HG03571 (cell line): ENCODE measurements around the gene HTN3.
A peak's percentile ranks its signal among the peaks of the same experiment; 100 is the strongest.
"Not testable (repeated sequence)": the region's sequence is repeated elsewhere in the genome, so short reads cannot be mapped to it uniquely, and the experiment has no call there.

ENCODE experiments used
- ATAC-seq: cut with Tn5 transposase; IDR thresholded peaks from one replicate; pipeline ENCODE4 v1.9.1; 2021; ENCODE audit not compliant: unreplicated experiment

Gene HTN3

GRCh38 chr4:70028159-70028558 lies at the start of gene HTN3:
TSS of gene HTN3 (plus strand) at chr4:70028459. CDS start at chr4:70030741, 2,282 bp downstream.
- not testable (repeated sequence) for ATAC-seq

DNA sequence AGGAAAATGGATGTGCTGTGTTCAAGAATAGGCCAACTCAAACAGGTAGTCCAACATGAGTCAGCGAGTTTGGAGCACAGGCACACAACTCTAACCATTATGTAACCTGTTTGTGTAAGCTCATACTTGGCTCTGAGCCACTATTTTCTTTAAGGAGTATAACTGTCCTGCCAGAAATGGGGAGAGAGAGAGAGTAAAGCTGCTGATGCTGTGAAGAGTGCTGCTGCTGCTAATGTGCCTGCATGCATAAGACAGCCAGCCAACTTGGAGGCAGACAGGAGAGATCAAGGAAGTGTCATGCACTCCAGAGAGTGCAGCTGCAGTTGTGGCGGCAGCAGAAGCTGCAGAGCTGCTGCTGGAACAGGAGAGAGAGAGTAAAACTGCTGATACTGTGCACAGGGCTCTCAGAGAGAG lies 44.2 kb upstream of the HTN3 start:
- no peak for ATAC-seq

DNA sequence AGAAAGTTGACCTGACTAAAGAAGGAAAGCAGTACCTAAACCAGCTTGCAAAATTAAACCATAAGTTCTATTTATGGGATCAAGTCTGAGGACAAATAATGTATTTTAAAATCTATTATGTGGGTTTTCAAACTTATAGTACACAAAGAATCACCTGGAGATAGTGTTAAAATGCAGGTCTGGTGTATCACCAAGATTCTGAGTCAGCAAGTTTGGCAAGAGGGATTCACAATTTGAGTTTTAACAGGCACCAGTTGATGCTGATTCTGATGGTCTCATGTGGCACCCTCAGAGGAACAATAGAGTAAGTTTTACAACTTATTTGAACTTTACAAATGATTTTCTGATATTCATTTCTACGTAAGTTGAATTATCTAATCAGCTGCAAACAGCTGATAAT lies 41.6 kb upstream of the HTN3 start:
- no peak for ATAC-seq

GRCh38 chr4:69991016-69991415 lies 37.2 kb upstream of the HTN3 start:
- no peak for ATAC-seq

DNA sequence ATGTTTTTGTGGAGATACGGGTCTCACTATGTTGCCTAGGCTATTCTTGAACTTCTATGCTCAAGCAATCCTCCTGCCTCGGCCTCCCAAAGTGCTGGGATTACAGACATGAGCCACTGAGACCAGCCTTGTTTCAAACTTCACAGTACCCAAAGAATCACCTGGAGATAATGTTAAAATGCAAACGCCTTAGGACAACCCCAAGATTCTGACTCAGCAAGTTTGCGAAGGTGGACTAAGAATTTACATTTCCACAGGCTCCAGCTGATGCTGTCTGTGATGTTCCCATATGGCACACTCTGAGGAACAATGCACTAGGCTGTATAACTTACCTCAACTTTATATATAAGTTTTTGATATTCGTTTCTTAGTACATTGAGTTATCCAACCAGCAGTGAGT lies 33.5 kb upstream of the HTN3 start:
- ATAC-seq: no peak

GRCh38 chr4:69995526-69996016 lies 32.7 kb upstream of the HTN3 start, which contains the start of gene STATH:
TSS of gene STATH (plus strand) at chr4:69995966. CDS start at chr4:69998438, 2,472 bp downstream.
- no peak for ATAC-seq

- ATAC-seq: no peak
Measured at GRCh38 chr4:69999420-69999819, 28.8 kb upstream of the HTN3 start.

- ATAC-seq: no peak
Measured at GRCh38 chr4:70000711-70001110, 27.5 kb upstream of the HTN3 start.

- ATAC-seq: no peak
Measured at GRCh38 chr4:70002507-70002906, 25.8 kb upstream of the HTN3 start.

DNA sequence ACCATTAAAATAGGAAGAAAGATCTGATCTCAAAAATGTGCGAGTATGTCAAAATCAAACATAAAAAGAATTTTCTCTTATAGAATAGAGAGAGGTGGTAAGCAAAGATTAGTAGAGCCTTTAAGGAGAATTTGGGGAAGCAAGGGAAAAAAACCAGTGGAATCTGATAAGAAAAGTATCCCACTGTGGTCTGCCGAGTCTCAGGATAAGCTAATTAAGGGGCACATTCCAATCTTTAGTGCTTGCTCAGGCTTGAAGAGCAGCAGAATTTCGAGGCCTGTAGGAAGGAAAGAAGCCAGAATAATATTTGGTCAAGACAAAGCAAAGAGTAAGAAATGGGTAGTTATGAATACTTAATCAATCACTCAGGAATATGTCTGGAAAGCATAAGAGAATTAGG lies 19.5 kb upstream of the HTN3 start:
- ATAC-seq: no peak

DNA sequence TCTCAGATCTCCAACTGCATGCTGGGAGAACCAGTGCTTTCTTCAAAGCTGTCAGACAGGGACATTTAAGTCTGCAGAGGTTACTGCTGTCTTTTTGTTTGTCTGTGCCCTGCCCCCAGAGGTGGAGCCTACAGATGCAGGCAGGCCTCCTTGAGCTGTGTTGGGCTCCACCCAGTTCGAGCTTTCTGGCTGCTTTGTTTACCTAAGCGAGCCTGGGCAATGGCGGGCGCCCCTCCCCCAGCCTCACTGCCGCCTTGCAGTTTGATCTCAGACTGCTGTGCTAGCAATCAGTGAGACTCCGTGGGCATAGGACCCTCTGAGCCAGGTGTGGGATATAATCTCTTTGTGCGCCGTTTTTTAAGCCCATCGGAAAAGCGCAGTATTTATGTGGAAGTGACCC lies 9.3 kb upstream of the HTN3 start:
- ATAC-seq: not testable (repeated sequence)

- ATAC-seq: no peak
Measured at GRCh38 chr4:70023218-70023617, 5.0 kb upstream of the HTN3 start.

- no peak for ATAC-seq
Measured at GRCh38 chr4:70027011-70027410, 1.2 kb upstream of the HTN3 start.

- not testable (repeated sequence) for ATAC-seq
Measured at GRCh38 chr4:70037559-70037958, 9.3 kb downstream of the HTN3 start.

DNA sequence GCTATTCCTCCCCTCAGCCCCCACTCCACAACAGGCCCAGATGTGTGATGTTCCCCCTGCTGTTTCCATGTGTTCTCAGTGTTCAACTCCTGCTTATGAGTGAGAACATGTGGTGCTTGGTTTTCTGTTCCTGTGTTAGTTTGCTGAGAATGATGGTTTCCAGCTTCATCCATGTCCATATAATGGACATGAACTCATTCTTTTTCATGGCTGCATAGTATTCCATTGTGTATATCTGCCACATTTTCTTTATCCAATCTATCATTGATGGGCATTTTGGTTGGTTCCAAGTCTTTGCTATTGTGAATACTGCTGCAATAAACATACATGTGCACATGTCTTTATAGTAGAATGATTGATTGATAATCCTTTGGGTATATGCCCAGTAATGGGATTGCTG lies 11.7 kb downstream of the HTN3 start:
- not testable (repeated sequence) for ATAC-seq

DNA sequence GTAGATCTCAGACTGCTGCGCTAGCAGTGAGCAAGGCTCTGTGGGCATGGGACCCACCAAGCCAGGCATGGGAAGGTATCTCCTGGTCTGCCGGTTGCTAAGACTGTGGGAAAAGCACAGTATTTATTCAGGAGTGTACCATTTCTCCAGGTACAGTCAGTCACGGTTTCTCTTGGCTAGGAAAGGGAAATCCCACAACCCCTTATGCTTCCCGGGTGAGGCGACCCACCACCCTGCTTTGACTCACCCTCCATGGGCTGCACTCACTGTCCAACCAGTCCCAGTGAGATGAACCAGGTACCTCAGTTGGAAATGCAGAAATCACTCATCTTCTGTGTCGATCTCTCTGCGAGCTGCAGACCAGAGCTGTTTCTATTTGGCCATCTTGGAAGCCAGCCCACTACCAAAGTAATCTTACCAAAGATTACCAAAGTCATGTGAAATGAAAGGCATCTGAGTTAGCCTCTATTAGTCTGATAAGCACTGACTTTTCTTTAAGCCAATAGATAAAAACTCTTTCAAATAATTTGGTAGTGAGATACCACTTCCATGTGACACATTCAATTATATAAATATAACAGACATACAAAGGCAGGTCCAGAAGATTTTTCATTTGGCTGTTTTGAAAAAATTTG lies 13.5 kb downstream of the HTN3 start:
- ATAC-seq: no peak

DNA sequence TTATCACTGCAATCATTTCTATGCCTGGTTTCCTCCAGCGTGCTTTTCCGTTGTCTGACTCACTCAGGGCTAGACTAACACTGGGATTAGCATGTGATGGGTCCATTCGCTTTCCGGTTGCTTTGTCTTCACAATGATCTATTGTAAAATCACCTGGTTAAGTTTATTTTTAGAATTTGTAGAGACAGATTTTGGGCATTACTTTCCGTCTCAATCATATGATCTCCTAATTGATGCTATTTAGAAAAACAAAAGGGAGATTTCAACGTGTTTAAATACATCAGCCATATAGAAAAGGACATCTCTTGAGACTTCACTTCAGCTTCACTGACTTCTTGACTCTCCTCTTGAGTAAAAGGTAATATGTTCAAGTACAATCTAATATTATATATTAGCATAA lies 21.9 kb downstream of the HTN3 start, which contains the start of gene HTN1:
HTN1 (plus strand) TSS at position 301 of the 400 bp plus-strand sequence. CDS start 2,639 bp downstream, outside the sequence.
- not testable (repeated sequence) for ATAC-seq

- ATAC-seq: not testable (repeated sequence)
Measured at GRCh38 chr4:70056534-70056933, 28.3 kb downstream of the HTN3 start.

DNA sequence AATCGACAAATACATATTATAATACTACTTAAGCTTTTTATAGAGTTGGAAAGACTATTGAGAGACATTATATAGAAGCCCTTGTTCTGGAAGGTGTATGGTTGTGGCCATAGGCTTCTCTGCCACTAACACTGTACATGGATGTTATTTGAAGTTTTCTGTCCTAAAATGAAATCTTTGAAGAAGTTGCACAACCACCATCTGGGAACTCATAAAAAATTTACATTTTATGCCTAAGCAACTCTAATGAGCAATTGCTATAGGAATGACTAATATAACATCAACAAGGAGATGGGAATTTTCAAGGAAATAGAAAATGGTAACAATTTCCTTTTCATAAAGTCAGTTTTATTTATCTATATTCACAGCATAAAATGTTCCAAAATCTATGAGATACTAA lies 29.4 kb downstream of the HTN3 start:
- ATAC-seq: no peak

DNA sequence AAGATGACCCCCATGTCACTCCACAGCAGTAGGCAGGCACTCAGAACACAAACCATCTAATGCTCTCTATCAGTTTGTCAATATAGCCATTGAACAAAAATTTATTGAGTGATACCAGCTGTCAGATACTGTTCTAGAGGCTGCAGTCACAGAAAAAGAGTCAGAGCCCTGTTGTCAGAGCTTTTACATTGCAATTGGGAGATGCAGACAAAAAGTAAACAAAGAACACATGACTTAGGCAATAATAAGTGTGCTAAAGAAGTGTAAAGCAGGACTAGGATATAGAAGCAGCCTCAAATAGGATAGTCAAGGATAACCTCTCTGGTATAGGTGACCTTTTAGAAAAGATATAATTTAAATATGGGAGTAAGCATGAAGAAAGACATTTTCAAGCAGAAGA lies 30.9 kb downstream of the HTN3 start:
- no peak for ATAC-seq

DNA sequence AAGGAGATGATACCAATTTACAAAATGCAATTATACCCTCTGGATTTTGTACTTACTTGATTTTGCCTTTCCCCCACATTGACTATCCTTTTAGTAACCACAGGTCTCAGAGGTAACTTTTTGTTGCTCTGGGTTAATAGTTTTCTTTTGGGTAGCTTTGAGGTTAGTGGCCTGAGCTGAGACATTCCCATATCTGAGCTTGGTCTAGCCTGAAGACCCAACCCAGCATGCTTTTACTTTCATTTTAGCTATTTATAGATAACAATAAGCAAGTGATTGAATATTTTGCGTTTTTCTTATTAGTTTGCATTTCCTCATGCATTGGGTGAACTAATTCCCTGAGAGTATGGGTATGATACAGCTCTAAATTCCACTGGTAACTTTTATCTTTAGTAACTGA lies 33.7 kb downstream of the HTN3 start:
- peak; percentile 96 for ATAC-seq

- no peak for ATAC-seq
Measured at GRCh38 chr4:70080205-70080604, 51.9 kb downstream of the HTN3 start.
